Measurements from ENCODE around the gene FANCI.
"Not testable (repeated sequence)": the region's sequence is repeated elsewhere in the genome, so short reads cannot be mapped to it uniquely, and the experiment has no call there.

FANCI gene

GRCh38 chr15:89244574-89244903 lies 760 bp downstream of the FANCI start:
- Histone ChIP-seq H3K4me1 (peaks cover 29% of the 10 kb centered on the region), H3K9ac (peak overlapping the region; percentile 81), H3K4me2 (peak overlapping the region; percentile 86), H3K36me3 (peaks cover 22% of the 10 kb centered on the region), H3K9me3 (peaks cover 13% of the 10 kb centered on the region; the same call in 1 of the 2 replicates), H3K4me3 (peak overlapping the region; percentile 90), H3K27me3 (no peaks in the 10 kb centered on the region), H3K27ac (peak overlapping the region; percentile 68), H4K20me1 (peaks cover 10% of the 10 kb centered on the region; the same call in 1 of the 2 replicates)
- no peak for TF ChIP-seq Cebpa-rat (IDR thresholded peaks at IDR 0.05)

GRCh38 chr15:89247446-89247845 lies 3.7 kb downstream of the FANCI start:
- H3K27me3 ChIP-seq, result no peaks in the 10 kb centered on the region
- no peak for TF ChIP-seq Cebpa-rat (IDR thresholded peaks at IDR 0.05)
- peaks cover 10% of the 10 kb centered on the region; the same call in 1 of the 2 replicates for H3K9me3 ChIP-seq
- H3K4me1 ChIP-seq, result peaks cover 29% of the 10 kb centered on the region
- no peak overlapping the region for H3K9ac ChIP-seq
- H4K20me1 ChIP-seq, result peaks cover 10% of the 10 kb centered on the region; the same call in 1 of the 2 replicates
- H3K4me3 ChIP-seq, result no peak overlapping the region
- no peak overlapping the region for H3K27ac ChIP-seq
- H3K4me2 ChIP-seq, result no peak overlapping the region
- H3K36me3 ChIP-seq, result peaks cover 45% of the 10 kb centered on the region

- Histone ChIP-seq H3K9ac (no peak overlapping the region), H3K4me2 (no peak overlapping the region), H3K27ac (no peak overlapping the region), H4K20me1 (peaks cover 10% of the 10 kb centered on the region; the same call in 1 of the 2 replicates), H3K27me3 (no peaks in the 10 kb centered on the region), H3K4me1 (peaks cover 22% of the 10 kb centered on the region), H3K9me3 (peaks cover 10% of the 10 kb centered on the region; the same call in 1 of the 2 replicates), H3K4me3 (no peak overlapping the region), H3K36me3 (peaks cover 55% of the 10 kb centered on the region)
- TF ChIP-seq Cebpa-rat (IDR thresholded peaks at IDR 0.05), result no peak
These were observed 4.8 kb downstream of the FANCI start for GRCh38 chr15:89248584-89248983.

- H3K27me3 ChIP-seq, result not testable (repeated sequence)
- peaks cover 70% of the 10 kb centered on the region for H3K36me3 ChIP-seq
These were observed 6.4 kb downstream of the FANCI start for GRCh38 chr15:89250142-89250541.

GRCh38 chr15:89277281-89277680 lies 33.5 kb downstream of the FANCI start:
- H3K9me3 ChIP-seq, H3K4me3 ChIP-seq, H3K4me1 ChIP-seq, H3K4me2 ChIP-seq, H3K9ac ChIP-seq, H3K27ac ChIP-seq, H4K20me1 ChIP-seq, H3K27me3 ChIP-seq: not testable (repeated sequence)
- H3K36me3 ChIP-seq, result peaks cover 93% of the 10 kb centered on the region

More at GRCh38 chr15:89250142-89250541, 6.4 kb downstream of the FANCI start:
- not testable (repeated sequence) for H4K20me1 ChIP-seq, H3K4me2 ChIP-seq, H3K4me3 ChIP-seq, H3K9ac ChIP-seq, H3K27ac ChIP-seq
- Histone ChIP-seq H3K9me3 (peaks cover 10% of the 10 kb centered on the region; the same call in 1 of the 2 replicates), H3K4me1 (peaks cover 15% of the 10 kb centered on the region)

GRCh38 chr15:89278307-89278706 lies 34.5 kb downstream of the FANCI start:
- no peak for TF ChIP-seq Cebpa-rat (IDR thresholded peaks at IDR 0.05)
- Histone ChIP-seq H3K9ac (no peak overlapping the region), H3K4me2 (no peak overlapping the region), H3K27me3 (no peaks in the 10 kb centered on the region), H3K4me3 (no peak overlapping the region), H3K36me3 (peaks cover 95% of the 10 kb centered on the region), H3K4me1 (no peaks in the 10 kb centered on the region), H3K27ac (no peak overlapping the region), H4K20me1 (no peaks in the 10 kb centered on the region), H3K9me3 (no peaks in the 10 kb centered on the region)

- Histone ChIP-seq H3K27me3 (no peaks in the 10 kb centered on the region), H3K9ac (no peak overlapping the region), H3K4me2 (no peak overlapping the region), H4K20me1 (no peaks in the 10 kb centered on the region), H3K4me1 (no peaks in the 10 kb centered on the region), H3K36me3 (peaks cover 96% of the 10 kb centered on the region), H3K9me3 (peaks cover 22% of the 10 kb centered on the region), H3K27ac (no peak overlapping the region), H3K4me3 (no peak overlapping the region)
- no peak for TF ChIP-seq Cebpa-rat (IDR thresholded peaks at IDR 0.05)
These were observed 38.9 kb downstream of the FANCI start for GRCh38 chr15:89282631-89283030.

- H3K4me2 ChIP-seq, result no peak overlapping the region
- no peaks in the 10 kb centered on the region for H3K4me1 ChIP-seq
- no peak overlapping the region for H3K9ac ChIP-seq
- H4K20me1 ChIP-seq, result no peaks in the 10 kb centered on the region
- no peaks in the 10 kb centered on the region for H3K27me3 ChIP-seq
- TF ChIP-seq Cebpa-rat (IDR thresholded peaks at IDR 0.05), result no peak
- no peak overlapping the region for H3K4me3 ChIP-seq
- H3K27ac ChIP-seq, result no peak overlapping the region
- peaks cover 22% of the 10 kb centered on the region for H3K9me3 ChIP-seq
- peaks cover 96% of the 10 kb centered on the region for H3K36me3 ChIP-seq
These were observed 39.4 kb downstream of the FANCI start for GRCh38 chr15:89283201-89283600.

GRCh38 chr15:89291934-89292438 lies 48.2 kb downstream of the FANCI start:
- H4K20me1 ChIP-seq, result no peaks in the 10 kb centered on the region
- H3K9ac ChIP-seq, result no peak overlapping the region
- no peak overlapping the region for H3K4me3 ChIP-seq
- H3K9me3 ChIP-seq, result peaks cover 11% of the 10 kb centered on the region; the same call in 1 of the 2 replicates
- TF ChIP-seq Cebpa-rat (IDR thresholded peaks at IDR 0.05), result no peak
- no peaks in the 10 kb centered on the region for H3K27me3 ChIP-seq
- peaks cover 92% of the 10 kb centered on the region for H3K36me3 ChIP-seq
- no peak overlapping the region for H3K27ac ChIP-seq
- H3K4me1 ChIP-seq, result no peaks in the 10 kb centered on the region
- no peak overlapping the region for H3K4me2 ChIP-seq

GRCh38 chr15:89293012-89293411 lies 49.2 kb downstream of the FANCI start:
- no peaks in the 10 kb centered on the region for H4K20me1 ChIP-seq
- H3K27me3 ChIP-seq, result no peaks in the 10 kb centered on the region
- TF ChIP-seq Cebpa-rat (IDR thresholded peaks at IDR 0.05), result no peak

GRCh38 chr15:89299896-89300295 lies 56.1 kb downstream of the FANCI start:
- Histone ChIP-seq H4K20me1 (no peaks in the 10 kb centered on the region), H3K4me1 (no peaks in the 10 kb centered on the region), H3K27me3 (no peaks in the 10 kb centered on the region), H3K4me2 (no peak overlapping the region), H3K27ac (no peak overlapping the region), H3K36me3 (peaks cover 75% of the 10 kb centered on the region), H3K9ac (no peak overlapping the region), H3K9me3 (peaks cover 11% of the 10 kb centered on the region; the same call in 1 of the 2 replicates), H3K4me3 (no peak overlapping the region)
- no peak for TF ChIP-seq Cebpa-rat (IDR thresholded peaks at IDR 0.05)

More at GRCh38 chr15:89293012-89293411, 49.2 kb downstream of the FANCI start:
- Histone ChIP-seq H3K4me1 (no peaks in the 10 kb centered on the region), H3K4me2 (no peak overlapping the region), H3K36me3 (peaks cover 82% of the 10 kb centered on the region), H3K27ac (no peak overlapping the region), H3K9me3 (peaks cover 11% of the 10 kb centered on the region; the same call in 1 of the 2 replicates), H3K4me3 (no peak overlapping the region), H3K9ac (no peak overlapping the region)
